Measurements from ENCODE around the gene BNC2. TPM values are rescaled to one million over a fixed set of nuclear protein-coding genes. Genes with fewer than 3 reads are reported as not detected.

Gene BNC2
- 1.2 and 2.4 TPM in 2 replicates for total RNA-seq (ENCODE audit: low replicate concordance)

DNA sequence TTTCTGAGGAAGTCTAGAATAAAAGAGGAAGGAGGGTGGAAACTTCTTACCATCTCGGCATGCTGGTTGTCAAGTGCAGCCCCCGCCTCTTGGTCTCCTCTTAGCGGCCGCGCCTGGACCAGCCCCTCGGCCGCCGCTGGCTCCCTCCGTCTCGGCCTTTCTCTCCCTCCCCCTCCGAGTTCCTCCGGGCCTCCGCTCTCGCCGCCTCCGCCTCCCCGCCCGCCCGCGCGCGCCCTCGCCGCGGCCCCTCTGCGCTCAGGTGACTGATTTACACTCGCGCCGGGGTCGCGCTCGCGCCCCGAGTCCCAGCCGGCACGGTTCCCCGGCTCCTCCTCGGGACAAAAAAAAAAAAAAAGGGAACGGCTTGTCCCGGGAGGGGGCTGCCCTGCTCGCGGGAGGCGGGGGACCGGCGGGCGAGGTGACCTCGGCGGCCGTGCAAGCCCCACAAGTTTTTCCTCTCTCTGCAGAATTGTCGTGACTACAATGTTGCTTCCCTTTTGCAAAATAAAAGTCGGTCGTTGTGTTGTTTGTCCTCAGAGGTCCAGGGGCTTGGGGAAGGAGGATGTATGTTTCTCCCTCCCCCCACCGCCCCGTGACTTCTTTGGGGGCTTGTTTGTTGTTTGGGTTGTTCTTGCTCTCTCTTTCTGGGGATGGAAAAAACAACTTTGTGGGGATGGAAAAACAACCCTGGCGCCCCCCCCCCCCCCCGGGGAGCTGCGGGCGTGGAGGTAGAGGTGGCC is at the start of gene BNC2:
Gene BNC2, minus strand, starts transcription at position 75 of the 740 bp plus-strand sequence. Its CDS starts 22 bp downstream, at position 53.
- H3K4me3 ChIP-seq = peak within 1 kb of the TSS; percentile 88
- peaks cover 20% of the 10 kb centered on the region for H3F3A ChIP-seq (ENCODE audit: low read depth)
- H3K4me3 Mint-ChIP-seq = peak within 1 kb of the TSS; percentile 99
- peaks cover 65% of the 10 kb centered on the region for H3K27me3 ChIP-seq
- H3K4me1 ChIP-seq = no peaks in the 10 kb centered on the region
- peaks cover 21% of the 10 kb centered on the region for H3K27me3 Mint-ChIP-seq (ENCODE audit: insufficient read depth, low read depth)
- H2AFZ ChIP-seq (replicated peaks) = peak within 1 kb of the TSS; percentile 99
- no peaks in the 10 kb centered on the region for H3K9me3 ChIP-seq (ENCODE audit: low read depth)
- peak within 1 kb of the TSS; percentile 90 for H3K27ac Mint-ChIP-seq
- no peaks in the 10 kb centered on the region for H3K79me2 ChIP-seq (ENCODE audit: low read depth)
- H3K4me2 ChIP-seq = peak within 1 kb of the TSS; percentile 96
- H3K9me3 Mint-ChIP-seq = peaks cover under 1% of the 10 kb centered on the region
- TF ChIP-seq, protein P1, sequence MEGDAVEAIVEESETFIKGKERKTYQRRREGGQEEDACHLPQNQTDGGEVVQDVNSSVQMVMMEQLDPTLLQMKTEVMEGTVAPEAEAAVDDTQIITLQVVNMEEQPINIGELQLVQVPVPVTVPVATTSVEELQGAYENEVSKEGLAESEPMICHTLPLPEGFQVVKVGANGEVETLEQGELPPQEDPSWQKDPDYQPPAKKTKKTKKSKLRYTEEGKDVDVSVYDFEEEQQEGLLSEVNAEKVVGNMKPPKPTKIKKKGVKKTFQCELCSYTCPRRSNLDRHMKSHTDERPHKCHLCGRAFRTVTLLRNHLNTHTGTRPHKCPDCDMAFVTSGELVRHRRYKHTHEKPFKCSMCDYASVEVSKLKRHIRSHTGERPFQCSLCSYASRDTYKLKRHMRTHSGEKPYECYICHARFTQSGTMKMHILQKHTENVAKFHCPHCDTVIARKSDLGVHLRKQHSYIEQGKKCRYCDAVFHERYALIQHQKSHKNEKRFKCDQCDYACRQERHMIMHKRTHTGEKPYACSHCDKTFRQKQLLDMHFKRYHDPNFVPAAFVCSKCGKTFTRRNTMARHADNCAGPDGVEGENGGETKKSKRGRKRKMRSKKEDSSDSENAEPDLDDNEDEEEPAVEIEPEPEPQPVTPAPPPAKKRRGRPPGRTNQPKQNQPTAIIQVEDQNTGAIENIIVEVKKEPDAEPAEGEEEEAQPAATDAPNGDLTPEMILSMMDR (IDR thresholded peaks at IDR 0.05) = peak; percentile 19
- TF ChIP-seq EZH2phosphoT487 (IDR thresholded peaks at IDR 0.05) (no peak), EZH2 (IDR thresholded peaks at IDR 0.05) (no peak)
- no peak within 1 kb of the TSS for H3K27ac ChIP-seq
- H3K36me3 Mint-ChIP-seq = no peaks in the 10 kb centered on the region
- peaks cover 35% of the 10 kb centered on the region for H3K4me1 Mint-ChIP-seq
- DNase-seq (ENCODE audit: low spot score) = peak; percentile 84
- peaks cover 5% of the 10 kb centered on the region for H4K20me1 ChIP-seq (ENCODE audit: low read depth)
- H3K9ac ChIP-seq = no peak within 1 kb of the TSS
- H3K36me3 ChIP-seq = no peaks in the 10 kb centered on the region

DNA sequence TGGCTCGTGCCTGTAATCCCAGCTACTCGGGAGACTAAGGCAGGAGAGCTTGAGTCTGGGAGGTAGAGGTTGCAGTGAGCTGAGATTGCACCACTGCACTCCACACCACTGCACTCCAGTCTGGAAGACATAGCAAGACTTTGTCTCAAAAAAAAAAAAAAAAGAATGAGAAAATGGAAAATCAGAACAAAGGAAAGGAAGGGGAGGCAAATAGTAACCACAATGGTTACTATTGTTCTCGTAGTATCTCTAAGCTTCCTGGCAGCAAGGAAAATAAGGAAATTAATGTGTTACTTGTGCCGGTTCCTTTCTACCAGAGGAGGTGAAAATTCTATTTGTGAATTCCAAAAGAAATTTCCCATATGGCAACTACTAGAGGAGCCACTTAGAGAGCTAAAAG is 48.5 kb upstream of the BNC2 start:
- Histone ChIP-seq H3K4me2 (no peak overlapping the region), H2AFZ (replicated peaks) (no peak overlapping the region), H3K27me3 (no peaks in the 10 kb centered on the region), H3K79me2 (ENCODE audit: low read depth) (no peaks in the 10 kb centered on the region), H4K20me1 (ENCODE audit: low read depth) (no peaks in the 10 kb centered on the region), H3F3A (ENCODE audit: low read depth) (no peaks in the 10 kb centered on the region), H3K27ac (no peak overlapping the region), H3K9ac (no peak overlapping the region), H3K4me1 (no peaks in the 10 kb centered on the region), H3K4me3 (no peak overlapping the region), H3K9me3 (ENCODE audit: low read depth) (no peaks in the 10 kb centered on the region), H3K36me3 (no peaks in the 10 kb centered on the region)
- Mint-ChIP-seq H3K36me3 (peaks cover 2% of the 10 kb centered on the region), H3K27ac (no peak overlapping the region), H3K27me3 (ENCODE audit: insufficient read depth, low read depth) (peaks cover 9% of the 10 kb centered on the region), H3K9me3 (peaks cover 15% of the 10 kb centered on the region), H3K4me1 (no peaks in the 10 kb centered on the region), H3K4me3 (no peak overlapping the region)
- no peak for TF ChIP-seq EZH2 (IDR thresholded peaks at IDR 0.05)
- TF ChIP-seq EZH2phosphoT487 (IDR thresholded peaks at IDR 0.05) = no peak
- TF ChIP-seq, protein P1 (IDR thresholded peaks at IDR 0.05) = no peak
- DNase-seq (ENCODE audit: low spot score) = no peak

GRCh38 chr9:16915126-16915831 is 44.8 kb upstream of the BNC2 start:
- H3K4me1 ChIP-seq = no peaks in the 10 kb centered on the region
- no peak for DNase-seq (ENCODE audit: low spot score)
- H3F3A ChIP-seq (ENCODE audit: low read depth) = no peaks in the 10 kb centered on the region
- Mint-ChIP-seq H3K9me3 (peaks cover 9% of the 10 kb centered on the region), H3K27me3 (ENCODE audit: insufficient read depth, low read depth) (peaks cover 9% of the 10 kb centered on the region), H3K36me3 (peaks cover 2% of the 10 kb centered on the region), H3K27ac (no peak overlapping the region), H3K4me3 (no peak overlapping the region), H3K4me1 (no peaks in the 10 kb centered on the region)
- no peak overlapping the region for H3K9ac ChIP-seq
- no peaks in the 10 kb centered on the region for H3K9me3 ChIP-seq (ENCODE audit: low read depth)
- H4K20me1 ChIP-seq (ENCODE audit: low read depth) = no peaks in the 10 kb centered on the region
- H3K27me3 ChIP-seq = no peaks in the 10 kb centered on the region
- no peaks in the 10 kb centered on the region for H3K36me3 ChIP-seq
- TF ChIP-seq, protein P1 (IDR thresholded peaks at IDR 0.05) = no peak
- TF ChIP-seq EZH2phosphoT487 (IDR thresholded peaks at IDR 0.05) = no peak
- no peak for TF ChIP-seq EZH2 (IDR thresholded peaks at IDR 0.05)
- no peak overlapping the region for H3K27ac ChIP-seq
- no peak overlapping the region for H3K4me3 ChIP-seq
- no peaks in the 10 kb centered on the region for H3K79me2 ChIP-seq (ENCODE audit: low read depth)
- H3K4me2 ChIP-seq = no peak overlapping the region
- no peak overlapping the region for H2AFZ ChIP-seq (replicated peaks)
